ENCODE data around the gene C1D.
"Not testable (repeated sequence)": the region's sequence is repeated elsewhere in the genome, so short reads cannot be mapped to it uniquely, and the experiment has no call there.

C1D gene

GRCh38 chr2:67999332-67999731 lies 63.5 kb downstream of the C1D start:
- no peak overlapping the region for H3K4me3 ChIP-seq (ENCODE audit: low read depth, low read length)
- no peak for DNase-seq (ENCODE audit: low read depth, low spot score)
- ChIA-PET CTCF (interaction anchor here (1.1 kb wide), 1 partner anchor 32 kb away, joined by 3 read pairs; no protein-coding TSS in a partner anchor), POLR2A (no interaction called here)
- no peak for TF ChIP-seq CTCF (IDR thresholded peaks at IDR 0.05; ENCODE audit: insufficient read depth, low read length, missing control alignments)

- no peak overlapping the region for H3K4me3 ChIP-seq (ENCODE audit: low read depth, low read length)
- ChIA-PET POLR2A (no interaction called here), CTCF (no interaction called here)
- DNase-seq (ENCODE audit: low read depth, low spot score), result no peak
- no peak for TF ChIP-seq CTCF (IDR thresholded peaks at IDR 0.05; ENCODE audit: insufficient read depth, low read length, missing control alignments)
Measured at GRCh38 chr2:67997903-67998302, 64.9 kb downstream of the C1D start.

GRCh38 chr2:67997528-67997900 lies 65.3 kb downstream of the C1D start:
- POLR2A ChIA-PET, result no interaction called here
- TF ChIP-seq CTCF (IDR thresholded peaks at IDR 0.05; ENCODE audit: insufficient read depth, low read length, missing control alignments), result no peak

GRCh38 chr2:67996772-67997527 lies 65.9 kb downstream of the C1D start:
- ChIA-PET POLR2A (no interaction called here), CTCF (interaction anchor here (0.8 kb wide), 1 partner anchor 30 kb away, joined by 3 read pairs; no protein-coding TSS in a partner anchor)

More at GRCh38 chr2:67997528-67997900, 65.3 kb downstream of the C1D start:
- CTCF ChIA-PET, result interaction anchor here (0.8 kb wide), 1 partner anchor 29 kb away, joined by 3 read pairs; no protein-coding TSS in a partner anchor
- H3K4me3 ChIP-seq (ENCODE audit: low read depth, low read length), result no peak overlapping the region
- no peak for DNase-seq (ENCODE audit: low read depth, low spot score)

GRCh38 chr2:67994716-67995115 lies 68.1 kb downstream of the C1D start:
- TF ChIP-seq CTCF (IDR thresholded peaks at IDR 0.05; ENCODE audit: insufficient read depth, low read length, missing control alignments), result no peak
- DNase-seq (ENCODE audit: low read depth, low spot score), result no peak
- no peak overlapping the region for H3K4me3 ChIP-seq (ENCODE audit: low read depth, low read length)
- ChIA-PET POLR2A (no interaction called here), CTCF (no interaction called here)

More at GRCh38 chr2:67996772-67997527, 65.9 kb downstream of the C1D start:
- no peak for DNase-seq (ENCODE audit: low read depth, low spot score)
- TF ChIP-seq CTCF (IDR thresholded peaks at IDR 0.05; ENCODE audit: insufficient read depth, low read length, missing control alignments), result no peak
- H3K4me3 ChIP-seq (ENCODE audit: low read depth, low read length), result no peak overlapping the region

GRCh38 chr2:67994069-67994468 lies 68.7 kb downstream of the C1D start:
- H3K4me3 ChIP-seq (ENCODE audit: low read depth, low read length); DNase-seq (ENCODE audit: low read depth, low spot score); POLR2A ChIA-PET; CTCF ChIA-PET: not testable (repeated sequence)

GRCh38 chr2:67993329-67993728 lies 69.5 kb downstream of the C1D start:
- POLR2A ChIA-PET, result no interaction called here
- H3K4me3 ChIP-seq (ENCODE audit: low read depth, low read length), result no peak overlapping the region
- DNase-seq (ENCODE audit: low read depth, low spot score), result no peak
- no peak for TF ChIP-seq CTCF (IDR thresholded peaks at IDR 0.05; ENCODE audit: insufficient read depth, low read length, missing control alignments)
- CTCF ChIA-PET, result no interaction called here
